Mesendoderm (in vitro differentiated cells): ENCODE results near the gene FLRT2.

ENCODE experiments used
- DNase-seq: peaks from one replicate; pipeline ENCODE4 v3.0.0; 2013
- H2AK5ac ChIP-seq: 2 replicates; pipeline ENCODE4 v1.6.1; 2013; ENCODE audit warnings: low read length, inconsistent platforms
- H2BK120ac ChIP-seq: 2 replicates; pipeline ENCODE4 v1.6.1; 2013; ENCODE audit warnings: low read depth, mild to moderate bottlenecking, low read length, moderate library complexity, mixed read lengths
- H2BK15ac ChIP-seq: replicated peaks from 2 replicates; pipeline ENCODE4 v1.6.1; 2013; ENCODE audit warnings: low read depth, mild to moderate bottlenecking, moderate library complexity
- H2BK5ac ChIP-seq: 2 replicates; pipeline ENCODE4 v1.6.1; 2013; ENCODE audit warnings: low read length, inconsistent platforms
- H3K18ac ChIP-seq: 2 replicates; pipeline ENCODE4 v1.6.1; 2013; ENCODE audit warnings: mild to moderate bottlenecking, low read length, mixed read lengths
- H3K23ac ChIP-seq: one replicate; pipeline ENCODE4 v1.6.1; 2013; ENCODE audit warnings: low read length
- H3K27ac ChIP-seq: 2 replicates; pipeline ENCODE4 v1.5.1; 2013; ENCODE audit warnings: low read depth, mild to moderate bottlenecking, inconsistent platforms, low read length, moderate library complexity
- H3K27me3 ChIP-seq: 2 replicates; pipeline ENCODE4 v1.6.1; 2013; ENCODE audit warnings: low read length, control low read depth, mild to moderate bottlenecking, inconsistent platforms; ENCODE audit not compliant: insufficient read depth, poor library complexity
- H3K36me3 ChIP-seq: 2 replicates; pipeline ENCODE4 v1.6.1; 2013; ENCODE audit warnings: low read length, inconsistent platforms; ENCODE audit not compliant: control insufficient read depth, insufficient read depth
- H3K4ac ChIP-seq: one replicate; pipeline ENCODE4 v1.6.1; 2013; ENCODE audit warnings: low read depth, mild to moderate bottlenecking, low read length, moderate library complexity
- H3K4me1 ChIP-seq: 2 replicates; pipeline ENCODE4 v1.6.1; 2013; ENCODE audit warnings: low read depth, low read length, inconsistent platforms; ENCODE audit not compliant: control insufficient read depth
- H3K4me2 ChIP-seq: 2 replicates; pipeline ENCODE4 v1.6.1; 2013; ENCODE audit warnings: low read length
- H3K4me3 ChIP-seq: 2 replicates; pipeline ENCODE4 v1.5.1; 2013; ENCODE audit warnings: mild to moderate bottlenecking, low read length
- H3K56ac ChIP-seq: one replicate; pipeline ENCODE4 v1.6.1; 2013; ENCODE audit warnings: low read length
- H3K79me1 ChIP-seq: 2 replicates; pipeline ENCODE4 v1.6.1; 2013; ENCODE audit warnings: low read length, inconsistent platforms
- H3K79me2 ChIP-seq: 2 replicates; pipeline ENCODE4 v1.6.1; 2013; ENCODE audit warnings: mild to moderate bottlenecking, low read length; ENCODE audit not compliant: control insufficient read depth, insufficient read depth
- H3K9ac ChIP-seq: 2 replicates; pipeline ENCODE4 v1.6.1; 2013; ENCODE audit warnings: low read length, inconsistent platforms
- H4K5ac ChIP-seq: one replicate; pipeline ENCODE4 v1.6.1; 2013; ENCODE audit warnings: low read length
- H4K8ac ChIP-seq: one replicate; pipeline ENCODE4 v1.6.1; 2013; ENCODE audit warnings: low read depth, mild to moderate bottlenecking, control low read depth, low read length, moderate library complexity
- WGBS: extraction: QIAGEN DNeasy Blood & Tissue Kit; methylation state at CpG from one replicate; pipeline ENCODE4 v1.1.7; 2013; ENCODE audit warnings: low lambda C conversion rate, missing lambda C conversion rate; ENCODE audit not compliant: insufficient coverage; ENCODE audit errors: extremely low coverage; 5-methylcytosine and 5-hydroxymethylcytosine counted together

Gene FLRT2

DNA sequence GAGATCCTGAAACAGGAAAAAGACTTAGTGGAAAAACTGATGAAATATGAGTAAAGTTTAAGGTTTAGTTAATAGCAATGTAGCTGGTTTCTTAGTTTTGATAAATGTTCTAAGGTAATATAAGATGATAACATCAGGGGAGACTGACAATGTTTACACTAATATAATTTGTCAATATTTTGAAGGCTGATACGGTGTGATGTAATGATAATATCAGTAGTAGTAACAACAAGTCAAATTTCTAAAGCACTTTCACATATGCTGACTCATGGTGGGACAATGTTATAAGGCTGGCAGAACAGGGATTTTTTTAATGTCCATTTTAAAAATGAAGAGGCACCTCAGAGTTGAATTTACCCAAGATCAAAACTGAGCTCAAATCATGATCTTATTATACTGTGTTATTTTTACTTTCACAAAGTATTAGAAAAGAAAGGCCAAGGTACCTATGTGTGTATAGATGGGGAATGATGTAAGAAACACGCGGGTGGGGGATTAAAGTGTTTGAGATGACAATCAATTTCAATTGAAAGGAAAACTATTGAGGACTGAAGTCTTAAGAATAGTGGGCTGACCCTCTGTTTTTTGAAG lies 2.4 kb upstream of the FLRT2 start:
- no peak overlapping the region for H4K5ac ChIP-seq
- H3K4me1 ChIP-seq: peaks cover 6% of the 10 kb centered on the region
- no peak overlapping the region for H2BK5ac ChIP-seq
- no peak overlapping the region for H3K4me3 ChIP-seq
- H3K27ac ChIP-seq: no peak overlapping the region
- H3K36me3 ChIP-seq: no peaks in the 10 kb centered on the region
- no peak overlapping the region for H3K23ac ChIP-seq
- no peak overlapping the region for H3K9ac ChIP-seq
- no peak overlapping the region for H2AK5ac ChIP-seq
- H3K4ac ChIP-seq: no peak overlapping the region
- H3K79me2 ChIP-seq: no peaks in the 10 kb centered on the region
- DNase-seq: no peak
- WGBS: no CpG with 5 or more reads among the region's 3 CpGs
- H3K18ac ChIP-seq: no peak overlapping the region
- H2BK15ac ChIP-seq: no peak overlapping the region
- H2BK120ac ChIP-seq: no peak overlapping the region
- H3K27me3 ChIP-seq: no peaks in the 10 kb centered on the region
- H4K8ac ChIP-seq: no peak overlapping the region
- H3K4me2 ChIP-seq: no peak overlapping the region
- H3K56ac ChIP-seq: no peak overlapping the region
- no peaks in the 10 kb centered on the region for H3K79me1 ChIP-seq

DNA sequence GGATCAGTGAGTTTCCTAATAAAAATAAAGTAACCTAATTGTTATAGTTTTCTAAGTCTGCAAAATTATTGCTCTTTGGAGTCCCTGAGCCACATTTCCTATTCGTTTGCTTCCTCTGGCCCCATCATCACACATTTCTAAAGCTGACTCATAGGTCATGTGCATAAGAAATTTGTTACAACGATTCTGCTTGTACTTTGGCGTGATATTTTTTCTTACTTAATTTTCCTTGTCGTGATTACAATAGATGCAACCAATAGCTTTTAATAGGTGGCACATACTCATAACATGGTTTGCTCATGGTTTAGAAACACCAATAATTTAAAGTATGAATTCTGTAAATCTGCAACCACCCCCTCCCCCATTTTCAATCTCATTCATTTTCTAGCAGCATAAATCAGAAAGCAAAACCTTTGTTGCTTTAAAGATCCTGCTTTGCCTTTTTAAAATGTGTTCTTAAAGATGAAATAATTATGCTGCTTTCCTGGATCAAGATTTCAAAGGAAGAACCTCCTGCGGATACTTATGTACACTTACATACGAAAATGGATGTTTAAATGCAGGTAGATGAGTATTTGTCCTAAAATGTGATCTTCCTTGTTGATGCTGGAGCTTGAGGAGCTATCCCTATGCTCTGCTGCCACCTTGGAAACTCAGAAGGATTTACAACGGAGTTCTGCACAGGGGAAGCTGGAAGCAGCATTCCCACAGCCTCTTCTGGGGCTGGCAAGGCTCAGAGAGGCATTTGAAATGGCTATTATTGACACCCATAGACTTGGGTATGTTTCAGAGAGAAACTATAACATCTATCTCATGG lies 1.7 kb upstream of the FLRT2 start:
- Histone ChIP-seq H4K8ac (no peak overlapping the region), H3K79me2 (no peaks in the 10 kb centered on the region), H2AK5ac (no peak overlapping the region), H3K4ac (no peak overlapping the region), H2BK120ac (no peak overlapping the region), H3K9ac (no peak overlapping the region), H3K27me3 (no peaks in the 10 kb centered on the region), H4K5ac (no peak overlapping the region), H3K4me2 (peak overlapping the region; percentile 57), H3K36me3 (no peaks in the 10 kb centered on the region), H3K23ac (no peak overlapping the region), H2BK15ac (no peak overlapping the region), H3K4me3 (no peak overlapping the region), H3K27ac (no peak overlapping the region), H3K56ac (no peak overlapping the region), H3K79me1 (no peaks in the 10 kb centered on the region), H3K18ac (no peak overlapping the region), H2BK5ac (no peak overlapping the region), H3K4me1 (peaks cover 6% of the 10 kb centered on the region)
- WGBS: no CpG with 5 or more reads among the region's 7 CpGs
- peak; percentile 92 for DNase-seq

DNA sequence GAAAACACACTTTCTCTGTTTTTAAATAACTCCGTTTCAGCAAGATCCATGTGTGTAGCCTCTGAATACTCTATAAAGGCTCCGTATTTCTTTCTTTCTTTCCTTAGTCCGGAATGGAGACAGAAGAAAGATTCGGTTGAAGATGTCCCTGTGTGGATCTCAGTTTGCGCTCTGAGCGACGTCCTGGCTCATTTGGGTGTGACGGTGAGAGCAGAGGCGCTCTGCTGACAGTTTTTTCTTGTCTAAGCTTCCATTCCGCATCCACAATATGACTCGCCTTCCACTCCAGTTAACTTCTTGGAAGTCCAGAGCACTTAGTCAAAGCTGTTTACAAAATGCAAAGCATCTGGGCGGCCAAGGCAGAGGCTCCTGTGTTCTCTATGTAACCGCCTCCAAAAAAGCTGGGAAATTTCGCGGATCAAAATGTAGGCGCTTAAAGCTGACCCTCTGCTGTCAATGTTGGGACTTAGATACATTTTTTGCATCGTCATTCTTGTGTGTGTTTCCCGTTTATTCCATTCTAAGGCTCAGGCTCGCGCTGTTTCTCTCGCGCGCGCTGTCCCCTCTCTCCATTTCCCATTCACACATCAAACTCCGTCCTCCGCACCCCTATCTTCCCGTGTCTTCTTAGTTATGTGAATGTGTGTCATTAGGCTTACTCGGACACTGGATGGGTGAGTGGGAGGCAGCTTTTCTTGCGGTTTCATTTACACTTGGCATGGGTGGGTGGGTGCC lies 880 bp upstream of the FLRT2 start:
- no peaks in the 10 kb centered on the region for H3K79me1 ChIP-seq
- peak overlapping the region; percentile 24 for H3K18ac ChIP-seq
- peak; percentile 62 for DNase-seq
- no peak overlapping the region for H4K8ac ChIP-seq
- peaks cover 2% of the 10 kb centered on the region for H3K79me2 ChIP-seq
- no peak overlapping the region for H3K4ac ChIP-seq
- H3K27me3 ChIP-seq: no peaks in the 10 kb centered on the region
- peak overlapping the region; percentile 12 for H3K4me3 ChIP-seq
- H3K27ac ChIP-seq: no peak overlapping the region
- no peak overlapping the region for H2BK120ac ChIP-seq
- no peak overlapping the region for H3K23ac ChIP-seq
- H3K4me1 ChIP-seq: peaks cover 6% of the 10 kb centered on the region
- no CpG with 5 or more reads among the region's 29 CpGs for WGBS
- H3K9ac ChIP-seq: peak overlapping the region; percentile 81
- H3K56ac ChIP-seq: peak overlapping the region; percentile 70
- H2AK5ac ChIP-seq: no peak overlapping the region
- H2BK15ac ChIP-seq: no peak overlapping the region
- no peak overlapping the region for H4K5ac ChIP-seq
- H3K4me2 ChIP-seq: peak overlapping the region; percentile 57
- no peaks in the 10 kb centered on the region for H3K36me3 ChIP-seq
- H2BK5ac ChIP-seq: no peak overlapping the region

DNA sequence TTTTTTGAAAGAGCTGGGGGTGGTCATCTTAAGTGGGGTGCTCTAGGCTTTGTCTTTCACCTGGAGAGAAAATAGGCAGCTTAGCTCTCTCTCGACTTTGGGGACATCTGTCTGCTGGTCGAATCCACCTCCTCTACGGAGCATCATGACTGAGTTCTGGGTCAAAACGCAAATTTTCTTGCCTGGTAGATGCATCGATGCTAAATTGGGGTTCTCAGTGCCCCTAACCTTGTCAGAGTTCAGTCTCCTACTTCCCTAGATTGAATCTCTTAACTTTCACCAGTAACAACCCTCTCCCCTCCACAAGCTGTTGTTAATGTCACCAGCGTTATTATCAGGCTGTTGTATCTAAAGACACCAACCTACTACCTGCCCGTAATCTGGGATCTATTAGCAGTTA lies 682 bp downstream of the FLRT2 start:
- H4K8ac ChIP-seq: no peak overlapping the region
- H3K36me3 ChIP-seq: no peaks in the 10 kb centered on the region
- no peak overlapping the region for H2BK15ac ChIP-seq
- no peak for DNase-seq
- H3K27ac ChIP-seq: no peak overlapping the region
- no peak overlapping the region for H3K23ac ChIP-seq
- no peak overlapping the region for H3K18ac ChIP-seq
- peak overlapping the region; percentile 93 for H3K56ac ChIP-seq
- H3K9ac ChIP-seq: peak overlapping the region; percentile 81
- H3K27me3 ChIP-seq: no peaks in the 10 kb centered on the region
- H2AK5ac ChIP-seq: no peak overlapping the region
- H4K5ac ChIP-seq: no peak overlapping the region
- H3K79me1 ChIP-seq: no peaks in the 10 kb centered on the region
- H3K4me3 ChIP-seq: peak overlapping the region; percentile 12
- peaks cover 5% of the 10 kb centered on the region for H3K4me1 ChIP-seq
- H2BK5ac ChIP-seq: no peak overlapping the region
- no peak overlapping the region for H2BK120ac ChIP-seq
- no CpG with 5 or more reads among the region's 7 CpGs for WGBS
- H3K4me2 ChIP-seq: peak overlapping the region; percentile 57
- peaks cover 12% of the 10 kb centered on the region for H3K79me2 ChIP-seq
- peak overlapping the region; percentile 17 for H3K4ac ChIP-seq

DNA sequence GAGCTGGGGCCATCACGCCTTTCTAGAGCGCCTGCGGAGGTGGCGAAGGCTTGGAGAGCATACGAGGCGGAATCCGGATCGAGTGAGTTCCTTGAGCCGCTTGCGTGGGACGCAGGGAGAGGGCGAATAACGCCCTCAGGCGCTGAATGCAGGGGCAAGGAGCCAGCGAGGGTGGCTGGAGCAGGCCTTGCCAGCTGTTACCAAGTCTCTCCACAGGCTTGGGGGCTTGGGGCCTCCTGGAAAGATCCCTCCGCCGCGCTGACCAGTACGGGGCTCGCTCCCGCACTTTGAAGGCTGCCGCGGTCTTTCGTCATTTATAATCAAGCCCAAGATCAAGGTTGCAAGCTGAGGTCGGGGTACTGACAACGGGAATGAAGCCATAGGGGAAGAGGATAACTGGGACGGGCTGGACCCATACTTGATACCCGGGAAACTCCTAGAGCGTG lies 1.2 kb downstream of the FLRT2 start:
- peak overlapping the region; percentile 2 for H3K4ac ChIP-seq
- no peaks in the 10 kb centered on the region for H3K27me3 ChIP-seq
- peak; percentile 91 for DNase-seq

More for the DNA sequence above, 1.2 kb downstream of the FLRT2 start:
- Histone ChIP-seq H3K79me2 (peaks cover 13% of the 10 kb centered on the region), H2AK5ac (no peak overlapping the region), H3K23ac (no peak overlapping the region), H3K4me1 (peaks cover 5% of the 10 kb centered on the region), H2BK15ac (no peak overlapping the region), H3K56ac (peak overlapping the region; percentile 93), H2BK120ac (no peak overlapping the region), H4K5ac (no peak overlapping the region), H3K4me2 (peak overlapping the region; percentile 57), H3K9ac (peak overlapping the region; percentile 81), H3K79me1 (no peaks in the 10 kb centered on the region), H3K18ac (peak overlapping the region; percentile 13), H2BK5ac (no peak overlapping the region), H3K4me3 (peak overlapping the region; percentile 66), H4K8ac (no peak overlapping the region), H3K36me3 (no peaks in the 10 kb centered on the region), H3K27ac (no peak overlapping the region)
- no CpG with 5 or more reads among the region's 29 CpGs for WGBS
